Tibial nerve (tissue), 4 donors: ENCODE data around the gene MAMLD1.
A peak's percentile ranks its signal among the peaks of the same experiment; 100 is the strongest.

Source experiments
- CTCF ChIP-seq, 5 experiments: fragments of 200-600 bp in 3 of 5; fragments of 450-650 bp in 2 of 5; sonication (generic) in 3 of 5; IDR thresholded peaks; one replicate each; pipeline ENCODE4 v1.5.1; 2016 to 2019; ENCODE audit warnings: antibody characterized with exemption in 5 of 5, mild to moderate bottlenecking in 3 of 5, moderate library complexity in 2 of 5
- EP300 ChIP-seq, 2 donors: sonication (generic); formaldehyde crosslinking; IDR thresholded peaks; one replicate each; pipeline ENCODE4 v1.6.1; 2017; ENCODE audit warnings: antibody characterized with exemption in 2 of 2, mild to moderate bottlenecking in 1 of 2
- POLR2A ChIP-seq, 2 donors: fragments of 450-650 bp; IDR thresholded peaks; one replicate each; pipeline ENCODE4 v1.6.1; 2017; ENCODE audit warnings: antibody characterized with exemption in 2 of 2, mild to moderate bottlenecking in 2 of 2, moderate library complexity in 2 of 2

GRCh38 chrX:150365990-150366911 lies 3.1 kb downstream of the MAMLD1 start:
- TF ChIP-seq CTCF (IDR thresholded peaks at IDR 0.05), result no peak
- no peak for TF ChIP-seq POLR2A (IDR thresholded peaks at IDR 0.05)
- TF ChIP-seq EP300 (IDR thresholded peaks at IDR 0.05), result peak in 1 of 2 donors; percentile 5
